RCC 7860 (cell line): ENCODE results near the gene METTL26.

ENCODE experiments used
- DNase-seq: peaks from one replicate; pipeline ENCODE4 v3.0.0-alpha.2; 2015; ENCODE audit warnings: low spot score
- FAIRE-seq: peaks from 2 replicates; lab custom pipeline; 2012; peaks lifted over from hg19 to GRCh38; lab: Jason Lieb, UNC

Gene METTL26

GRCh38 chr16:627454-628239 is 8.5 kb downstream of the METTL26 start:
- FAIRE-seq: peak; percentile 80
- peak; percentile 89 for DNase-seq

GRCh38 chr16:626787-627453 is 9.2 kb downstream of the METTL26 start:
- peak; percentile 89 for FAIRE-seq
- DNase-seq: peak; percentile 98

- DNase-seq (no peak), FAIRE-seq (no peak)
Measured at GRCh38 chr16:625977-626765, 9.9 kb downstream of the METTL26 start.

DNA sequence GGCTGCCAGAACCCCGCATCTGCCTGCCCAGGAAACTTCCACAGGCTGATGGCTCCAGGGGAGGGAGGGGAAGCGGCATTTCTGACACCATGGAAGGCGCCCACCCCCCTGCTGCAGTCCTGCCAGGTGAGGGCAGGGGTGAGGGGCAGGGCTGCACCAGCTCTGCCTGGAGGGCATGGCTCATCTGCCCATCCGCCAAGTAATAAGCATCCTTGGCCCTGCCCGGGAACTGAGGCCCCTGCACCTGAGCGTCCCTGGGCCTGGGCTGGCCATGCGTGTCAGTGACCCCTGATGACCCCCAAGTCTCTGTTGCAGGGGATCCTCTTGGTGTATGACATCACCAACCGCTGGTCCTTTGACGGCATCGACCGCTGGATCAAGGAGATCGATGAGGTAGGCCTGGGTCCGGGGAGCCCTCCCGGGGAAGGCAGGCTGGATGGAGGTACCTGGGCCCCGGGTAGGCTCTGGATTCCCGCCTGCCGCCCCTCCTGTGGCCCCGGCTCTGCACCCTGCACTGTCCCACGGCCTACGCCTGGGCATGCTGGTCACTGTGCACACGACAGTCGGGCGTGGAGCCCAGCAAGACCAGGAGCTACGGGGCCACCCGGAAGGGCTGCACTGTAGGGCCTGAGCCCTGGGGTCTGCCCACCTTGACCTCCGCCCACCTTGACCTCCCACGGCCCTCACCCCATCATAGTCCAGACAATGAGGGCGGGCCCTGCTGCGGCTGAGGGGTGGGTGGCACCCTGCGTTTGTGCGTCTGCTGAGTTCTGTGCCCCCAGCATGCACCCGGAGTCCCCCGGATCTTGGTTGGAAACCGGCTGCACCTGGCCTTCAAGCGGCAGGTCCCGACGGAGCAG is 10.8 kb downstream of the METTL26 start:
- no peak for DNase-seq
- no peak for FAIRE-seq

- FAIRE-seq (no peak), DNase-seq (no peak)
Measured at GRCh38 chr16:624526-625070, 11.5 kb downstream of the METTL26 start.

GRCh38 chr16:622920-623280 is 13.2 kb downstream of the METTL26 start:
- DNase-seq (no peak), FAIRE-seq (no peak)

DNA sequence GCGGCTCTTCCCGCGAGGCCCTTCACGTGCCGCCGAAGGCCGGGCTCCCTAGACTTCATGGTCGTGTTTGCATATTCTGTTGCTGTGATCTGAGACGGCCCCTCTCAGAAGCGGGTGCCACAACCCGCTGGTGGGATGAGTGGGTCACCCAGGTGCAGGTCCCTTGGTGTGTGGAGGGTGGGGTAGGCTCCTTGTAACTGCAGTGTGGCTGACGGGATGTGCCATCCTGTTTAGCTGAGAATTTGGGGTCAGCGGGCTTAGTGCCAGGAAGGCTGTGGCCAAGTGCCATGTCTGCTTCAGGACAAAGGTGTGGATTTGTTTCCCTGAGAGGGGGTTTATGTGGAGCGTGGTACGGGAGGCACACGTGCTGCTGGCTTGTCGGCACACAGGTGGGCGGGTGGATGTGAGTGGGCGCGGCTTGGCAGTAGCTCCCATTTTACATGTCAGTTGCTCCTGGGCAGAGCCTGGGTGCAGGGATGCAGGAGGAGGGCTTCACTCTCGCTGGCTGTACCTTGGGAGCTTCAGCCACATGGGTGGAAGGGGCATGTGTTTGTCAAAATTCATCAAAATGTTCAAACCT is 14.5 kb downstream of the METTL26 start:
- no peak for FAIRE-seq
- no peak for DNase-seq

GRCh38 chr16:620700-621525 is 15.2 kb downstream of the METTL26 start:
- FAIRE-seq: no peak
- no peak for DNase-seq

GRCh38 chr16:619476-620100 is 16.5 kb downstream of the METTL26 start:
- FAIRE-seq (no peak), DNase-seq (no peak)

- no peak for FAIRE-seq
Measured at GRCh38 chr16:617855-618254, 18.2 kb downstream of the METTL26 start.

DNA sequence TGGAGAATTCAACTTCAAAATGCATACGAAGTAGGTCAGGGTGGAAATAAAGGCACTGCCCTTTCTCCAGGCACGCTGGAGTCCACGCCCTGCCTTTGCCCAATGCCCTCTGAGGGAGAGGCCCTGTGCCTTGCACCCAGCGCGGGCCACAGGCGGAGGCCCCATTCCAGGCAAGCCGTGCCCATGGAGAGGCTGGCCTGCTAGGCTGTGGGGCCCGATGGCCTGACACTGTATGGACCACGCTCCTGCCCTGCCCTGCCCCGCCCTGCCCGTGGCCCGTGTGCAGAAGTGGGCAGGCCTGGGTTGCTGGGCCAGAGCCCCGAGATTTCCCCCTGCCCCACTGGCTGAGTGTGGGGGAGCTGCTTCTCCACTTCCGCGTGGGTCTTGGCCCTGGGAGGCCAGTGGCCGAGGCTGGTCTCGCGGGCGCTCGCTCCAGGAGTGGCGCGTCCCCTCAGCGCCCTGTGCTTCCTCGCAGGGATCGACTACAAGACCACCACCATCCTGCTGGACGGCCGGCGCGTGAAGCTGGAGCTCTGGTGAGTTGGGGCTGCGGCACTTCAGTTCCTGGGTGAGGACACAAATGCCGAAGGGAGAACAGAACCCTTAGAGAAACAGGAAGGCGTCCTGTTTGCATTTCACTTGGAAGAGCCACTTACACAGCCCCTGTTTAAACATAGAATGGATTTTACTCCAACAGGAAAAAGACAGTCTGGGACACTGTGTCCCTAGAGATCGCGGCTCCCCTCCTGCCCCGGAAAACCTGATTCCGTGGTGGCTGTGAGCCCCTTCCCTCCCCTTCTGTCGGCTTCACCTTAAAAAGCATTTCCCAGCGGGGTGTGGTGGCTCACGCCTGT is 19.1 kb downstream of the METTL26 start:
- no peak for FAIRE-seq
- no peak for DNase-seq

More at GRCh38 chr16:617855-618254, 18.2 kb downstream of the METTL26 start:
- no peak for DNase-seq

- FAIRE-seq: no peak
- DNase-seq: no peak
Measured at GRCh38 chr16:615122-615521, 21.0 kb downstream of the METTL26 start.

GRCh38 chr16:610513-611381 is 25.4 kb downstream of the METTL26 start:
- FAIRE-seq (no peak), DNase-seq (no peak)

DNA sequence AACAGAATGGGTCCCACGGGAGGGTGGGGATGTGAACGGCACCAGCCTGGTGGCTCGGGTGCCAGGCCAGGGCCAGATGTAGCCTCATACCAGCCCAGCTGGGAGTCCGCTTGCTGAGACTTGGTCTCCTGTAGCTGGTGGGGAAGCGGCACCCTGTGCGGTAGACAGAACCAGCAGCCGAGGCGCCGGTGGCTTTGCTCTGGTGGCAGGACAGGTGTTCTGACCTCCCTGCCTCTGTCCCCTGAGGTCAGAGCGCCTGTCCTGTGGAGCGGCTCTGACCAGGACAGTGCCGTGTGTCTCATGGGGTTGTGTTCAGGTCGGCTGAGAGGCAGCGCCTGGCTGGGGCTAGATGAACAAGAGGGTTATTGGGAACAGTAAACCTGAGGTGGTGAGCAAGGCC is 26.1 kb downstream of the METTL26 start:
- no peak for DNase-seq
- no peak for FAIRE-seq

- no peak for DNase-seq
- no peak for FAIRE-seq
Measured at GRCh38 chr16:609316-609715, 26.8 kb downstream of the METTL26 start.

DNA sequence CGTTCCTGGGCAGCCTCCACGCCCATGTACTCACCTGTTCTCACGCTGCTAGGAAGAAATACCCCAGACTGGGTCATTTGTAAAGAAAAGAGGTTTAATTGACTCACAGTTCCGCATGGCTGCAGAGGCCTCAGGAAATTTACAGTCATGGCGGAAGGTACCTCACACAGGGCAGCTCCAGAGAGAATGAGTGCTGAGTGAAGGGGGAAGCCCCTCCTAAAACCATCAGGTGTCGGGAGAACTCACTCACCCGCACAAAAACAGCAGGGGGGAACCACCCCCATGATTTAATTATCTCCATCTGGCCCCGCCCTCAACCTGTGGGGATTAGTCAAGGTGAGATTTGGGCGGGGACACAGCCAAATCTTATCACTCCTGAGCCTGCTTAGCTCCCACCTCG is 28.1 kb downstream of the METTL26 start:
- DNase-seq: no peak
- FAIRE-seq: no peak
